ENCODE results near the gene CRYGN.

DNA sequence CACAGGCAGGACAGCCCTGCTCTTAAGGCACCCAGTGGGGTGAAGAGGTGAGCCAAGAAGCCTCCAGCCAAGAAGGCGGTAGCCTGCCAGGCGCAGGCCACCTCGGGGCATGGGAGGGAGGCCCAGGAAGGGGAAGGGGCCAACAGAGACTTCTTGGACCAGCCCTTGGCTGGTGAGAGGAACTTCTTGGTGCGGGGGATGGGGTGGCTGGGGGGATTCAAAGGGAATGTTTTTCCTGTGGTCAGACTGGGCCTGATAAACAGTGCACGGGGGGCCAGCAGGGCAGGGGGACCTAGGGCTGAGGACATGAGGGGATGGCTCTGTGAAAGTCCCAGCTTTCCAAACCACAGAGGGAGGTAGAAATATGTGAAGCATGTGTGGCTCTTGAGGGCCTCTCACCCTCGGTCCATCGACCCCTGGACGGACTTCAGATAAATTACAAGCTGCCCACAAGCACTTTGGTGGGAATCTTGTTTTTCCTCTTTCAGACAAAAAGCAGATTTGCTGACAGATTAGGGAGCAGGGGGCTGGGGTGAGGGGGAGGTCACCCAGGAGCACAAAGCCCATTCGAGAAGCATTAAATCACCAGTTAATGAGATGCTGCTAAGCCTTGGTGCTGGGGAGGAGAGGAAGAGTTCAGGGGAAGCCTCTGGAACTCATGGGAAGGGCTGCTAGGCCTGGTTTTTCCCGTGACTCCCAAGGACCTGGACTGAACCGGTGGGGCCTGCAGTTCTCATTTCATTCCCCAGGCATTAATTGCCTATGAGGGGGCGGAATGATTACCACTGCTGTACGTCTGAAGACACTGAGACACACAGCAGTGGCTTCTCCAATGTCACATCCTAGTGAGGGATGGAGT lies 11.3 kb downstream of the CRYGN start:
- TF ChIP-seq, protein P1, sequence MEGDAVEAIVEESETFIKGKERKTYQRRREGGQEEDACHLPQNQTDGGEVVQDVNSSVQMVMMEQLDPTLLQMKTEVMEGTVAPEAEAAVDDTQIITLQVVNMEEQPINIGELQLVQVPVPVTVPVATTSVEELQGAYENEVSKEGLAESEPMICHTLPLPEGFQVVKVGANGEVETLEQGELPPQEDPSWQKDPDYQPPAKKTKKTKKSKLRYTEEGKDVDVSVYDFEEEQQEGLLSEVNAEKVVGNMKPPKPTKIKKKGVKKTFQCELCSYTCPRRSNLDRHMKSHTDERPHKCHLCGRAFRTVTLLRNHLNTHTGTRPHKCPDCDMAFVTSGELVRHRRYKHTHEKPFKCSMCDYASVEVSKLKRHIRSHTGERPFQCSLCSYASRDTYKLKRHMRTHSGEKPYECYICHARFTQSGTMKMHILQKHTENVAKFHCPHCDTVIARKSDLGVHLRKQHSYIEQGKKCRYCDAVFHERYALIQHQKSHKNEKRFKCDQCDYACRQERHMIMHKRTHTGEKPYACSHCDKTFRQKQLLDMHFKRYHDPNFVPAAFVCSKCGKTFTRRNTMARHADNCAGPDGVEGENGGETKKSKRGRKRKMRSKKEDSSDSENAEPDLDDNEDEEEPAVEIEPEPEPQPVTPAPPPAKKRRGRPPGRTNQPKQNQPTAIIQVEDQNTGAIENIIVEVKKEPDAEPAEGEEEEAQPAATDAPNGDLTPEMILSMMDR (IDR thresholded peaks at IDR 0.05; ENCODE audit: low read depth, low read length, missing input control), result no peak
- TF ChIP-seq RXRA (IDR thresholded peaks at IDR 0.05) (peak; percentile 56 to 68), EGR1 (IDR thresholded peaks at IDR 0.05; ENCODE audit: low read depth in 2 of 2) (no peak), HNF4G (IDR thresholded peaks at IDR 0.05) (no peak), YY1 (IDR thresholded peaks at IDR 0.05) (no peak), TAF1 (conservative IDR thresholded peaks at IDR 0.05) (no peak), JUND (IDR thresholded peaks at IDR 0.05) (no peak), FOXA1 (IDR thresholded peaks at IDR 0.05) (no peak), HNF4A (conservative IDR thresholded peaks at IDR 0.05) (no peak), FOXA2 (IDR thresholded peaks at IDR 0.05) (no peak)
- TF ChIP-seq, protein P2, sequence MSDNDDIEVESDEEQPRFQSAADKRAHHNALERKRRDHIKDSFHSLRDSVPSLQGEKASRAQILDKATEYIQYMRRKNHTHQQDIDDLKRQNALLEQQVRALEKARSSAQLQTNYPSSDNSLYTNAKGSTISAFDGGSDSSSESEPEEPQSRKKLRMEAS (IDR thresholded peaks at IDR 0.05), result no peak
- TF ChIP-seq, protein P3, sequence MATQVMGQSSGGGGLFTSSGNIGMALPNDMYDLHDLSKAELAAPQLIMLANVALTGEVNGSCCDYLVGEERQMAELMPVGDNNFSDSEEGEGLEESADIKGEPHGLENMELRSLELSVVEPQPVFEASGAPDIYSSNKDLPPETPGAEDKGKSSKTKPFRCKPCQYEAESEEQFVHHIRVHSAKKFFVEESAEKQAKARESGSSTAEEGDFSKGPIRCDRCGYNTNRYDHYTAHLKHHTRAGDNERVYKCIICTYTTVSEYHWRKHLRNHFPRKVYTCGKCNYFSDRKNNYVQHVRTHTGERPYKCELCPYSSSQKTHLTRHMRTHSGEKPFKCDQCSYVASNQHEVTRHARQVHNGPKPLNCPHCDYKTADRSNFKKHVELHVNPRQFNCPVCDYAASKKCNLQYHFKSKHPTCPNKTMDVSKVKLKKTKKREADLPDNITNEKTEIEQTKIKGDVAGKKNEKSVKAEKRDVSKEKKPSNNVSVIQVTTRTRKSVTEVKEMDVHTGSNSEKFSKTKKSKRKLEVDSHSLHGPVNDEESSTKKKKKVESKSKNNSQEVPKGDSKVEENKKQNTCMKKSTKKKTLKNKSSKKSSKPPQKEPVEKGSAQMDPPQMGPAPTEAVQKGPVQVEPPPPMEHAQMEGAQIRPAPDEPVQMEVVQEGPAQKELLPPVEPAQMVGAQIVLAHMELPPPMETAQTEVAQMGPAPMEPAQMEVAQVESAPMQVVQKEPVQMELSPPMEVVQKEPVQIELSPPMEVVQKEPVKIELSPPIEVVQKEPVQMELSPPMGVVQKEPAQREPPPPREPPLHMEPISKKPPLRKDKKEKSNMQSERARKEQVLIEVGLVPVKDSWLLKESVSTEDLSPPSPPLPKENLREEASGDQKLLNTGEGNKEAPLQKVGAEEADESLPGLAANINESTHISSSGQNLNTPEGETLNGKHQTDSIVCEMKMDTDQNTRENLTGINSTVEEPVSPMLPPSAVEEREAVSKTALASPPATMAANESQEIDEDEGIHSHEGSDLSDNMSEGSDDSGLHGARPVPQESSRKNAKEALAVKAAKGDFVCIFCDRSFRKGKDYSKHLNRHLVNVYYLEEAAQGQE (IDR thresholded peaks at IDR 0.05), result no peak
- TF ChIP-seq, protein P4, sequence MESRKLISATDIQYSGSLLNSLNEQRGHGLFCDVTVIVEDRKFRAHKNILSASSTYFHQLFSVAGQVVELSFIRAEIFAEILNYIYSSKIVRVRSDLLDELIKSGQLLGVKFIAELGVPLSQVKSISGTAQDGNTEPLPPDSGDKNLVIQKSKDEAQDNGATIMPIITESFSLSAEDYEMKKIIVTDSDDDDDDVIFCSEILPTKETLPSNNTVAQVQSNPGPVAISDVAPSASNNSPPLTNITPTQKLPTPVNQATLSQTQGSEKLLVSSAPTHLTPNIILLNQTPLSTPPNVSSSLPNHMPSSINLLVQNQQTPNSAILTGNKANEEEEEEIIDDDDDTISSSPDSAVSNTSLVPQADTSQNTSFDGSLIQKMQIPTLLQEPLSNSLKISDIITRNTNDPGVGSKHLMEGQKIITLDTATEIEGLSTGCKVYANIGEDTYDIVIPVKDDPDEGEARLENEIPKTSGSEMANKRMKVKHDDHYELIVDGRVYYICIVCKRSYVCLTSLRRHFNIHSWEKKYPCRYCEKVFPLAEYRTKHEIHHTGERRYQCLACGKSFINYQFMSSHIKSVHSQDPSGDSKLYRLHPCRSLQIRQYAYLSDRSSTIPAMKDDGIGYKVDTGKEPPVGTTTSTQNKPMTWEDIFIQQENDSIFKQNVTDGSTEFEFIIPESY (IDR thresholded peaks at IDR 0.05), result no peak

All from liver (tissue), 3 donors.